ENCODE data around the gene CPEB1. TPM values are rescaled to one million over a fixed set of nuclear protein-coding genes. Genes with fewer than 3 reads are reported as not detected.

The CPEB1 gene
- total RNA-seq, 1 donor from 2014 or later: 10.6 TPM

DNA sequence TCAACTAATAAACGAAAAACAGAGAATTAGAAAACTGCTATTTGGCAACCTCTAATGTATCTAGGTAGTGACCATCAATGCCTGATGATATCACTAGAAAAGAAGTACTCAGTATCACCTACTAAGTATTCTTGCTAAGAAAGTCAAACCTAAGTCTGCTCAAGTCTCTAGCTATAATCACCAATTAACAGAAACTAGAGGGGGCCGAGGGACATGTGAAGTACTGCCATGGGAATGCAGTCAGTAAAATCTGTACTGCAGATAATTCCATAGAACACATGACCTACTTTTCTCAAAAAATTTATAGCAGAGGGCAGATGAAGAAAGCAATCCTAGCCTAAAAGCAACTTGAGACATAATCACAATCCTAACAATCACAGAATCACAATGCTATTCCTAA, 51.4 kb downstream of the CPEB1 start:
- DNase-seq (ENCODE audit: extremely low spot score in 2 of 2): no peak
- intact Hi-C loops (cut with DNase I): no loop called here
- Histone ChIP-seq H3K27ac (no peak overlapping the region), H3K4me1 (no peaks in the 10 kb centered on the region), H3K9me3 (no peaks in the 10 kb centered on the region), H3K36me3 (no peaks in the 10 kb centered on the region), H3K27me3 (no peaks in the 10 kb centered on the region), H3K4me3 (no peak overlapping the region)
- TF ChIP-seq POLR2A (IDR thresholded peaks at IDR 0.05): no peak
- no peak for TF ChIP-seq POLR2AphosphoS5 (IDR thresholded peaks at IDR 0.05; ENCODE audit: insufficient read depth in 1 of 2, low read depth in 1 of 2)
- TF ChIP-seq, protein P1, sequence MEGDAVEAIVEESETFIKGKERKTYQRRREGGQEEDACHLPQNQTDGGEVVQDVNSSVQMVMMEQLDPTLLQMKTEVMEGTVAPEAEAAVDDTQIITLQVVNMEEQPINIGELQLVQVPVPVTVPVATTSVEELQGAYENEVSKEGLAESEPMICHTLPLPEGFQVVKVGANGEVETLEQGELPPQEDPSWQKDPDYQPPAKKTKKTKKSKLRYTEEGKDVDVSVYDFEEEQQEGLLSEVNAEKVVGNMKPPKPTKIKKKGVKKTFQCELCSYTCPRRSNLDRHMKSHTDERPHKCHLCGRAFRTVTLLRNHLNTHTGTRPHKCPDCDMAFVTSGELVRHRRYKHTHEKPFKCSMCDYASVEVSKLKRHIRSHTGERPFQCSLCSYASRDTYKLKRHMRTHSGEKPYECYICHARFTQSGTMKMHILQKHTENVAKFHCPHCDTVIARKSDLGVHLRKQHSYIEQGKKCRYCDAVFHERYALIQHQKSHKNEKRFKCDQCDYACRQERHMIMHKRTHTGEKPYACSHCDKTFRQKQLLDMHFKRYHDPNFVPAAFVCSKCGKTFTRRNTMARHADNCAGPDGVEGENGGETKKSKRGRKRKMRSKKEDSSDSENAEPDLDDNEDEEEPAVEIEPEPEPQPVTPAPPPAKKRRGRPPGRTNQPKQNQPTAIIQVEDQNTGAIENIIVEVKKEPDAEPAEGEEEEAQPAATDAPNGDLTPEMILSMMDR (IDR thresholded peaks at IDR 0.05): no peak

DNA sequence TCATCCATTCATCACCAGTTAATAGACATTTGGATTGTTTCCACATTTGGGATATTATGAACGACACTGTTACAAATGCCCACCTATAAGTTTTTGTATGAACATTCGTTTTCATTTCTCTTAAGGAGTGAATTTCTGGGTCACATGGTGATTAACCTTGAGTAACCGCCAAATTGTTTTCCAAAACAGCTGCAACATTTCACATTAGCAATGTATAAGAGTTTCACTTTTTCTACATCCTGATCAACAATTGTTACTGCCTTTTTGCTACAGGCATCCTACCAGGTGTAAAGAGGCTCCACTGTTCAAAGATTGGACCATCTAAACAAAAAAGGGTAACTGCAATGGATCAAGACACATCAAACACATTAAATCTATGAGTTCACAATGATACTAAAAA, 52.0 kb downstream of the CPEB1 start:
- Histone ChIP-seq H3K4me1 (no peaks in the 10 kb centered on the region), H3K36me3 (no peaks in the 10 kb centered on the region), H3K9me3 (no peaks in the 10 kb centered on the region), H3K27me3 (no peaks in the 10 kb centered on the region), H3K4me3 (no peak overlapping the region), H3K27ac (no peak overlapping the region)
- TF ChIP-seq, protein P1 (IDR thresholded peaks at IDR 0.05): no peak
- TF ChIP-seq POLR2AphosphoS5 (IDR thresholded peaks at IDR 0.05; ENCODE audit: insufficient read depth in 1 of 2, low read depth in 1 of 2) (no peak), POLR2A (IDR thresholded peaks at IDR 0.05) (no peak)
- intact Hi-C loops (cut with DNase I): no loop called here
- no peak for DNase-seq (ENCODE audit: extremely low spot score in 2 of 2)

DNA sequence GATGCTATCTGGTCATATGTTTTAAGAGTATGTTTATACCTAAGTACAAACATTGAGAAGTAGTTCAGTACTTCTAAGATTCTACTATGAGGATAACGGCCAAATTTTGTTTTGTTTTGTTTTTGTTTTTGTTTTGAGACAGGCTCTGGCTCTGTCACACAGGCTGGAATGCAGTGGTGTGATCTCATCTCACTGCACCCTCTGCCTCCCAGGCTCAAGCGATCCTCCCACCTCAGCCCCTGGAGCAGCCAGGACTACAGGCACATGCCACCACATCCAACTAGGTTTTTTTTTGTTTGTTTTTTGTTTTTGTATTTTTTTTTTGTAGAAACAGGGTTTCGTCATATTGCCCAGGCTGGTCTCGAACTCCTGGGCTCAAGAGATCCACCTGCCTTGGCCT, 59.4 kb downstream of the CPEB1 start:
- no peak for DNase-seq (ENCODE audit: extremely low spot score in 2 of 2)
- TF ChIP-seq POLR2A (IDR thresholded peaks at IDR 0.05) (no peak), POLR2AphosphoS5 (IDR thresholded peaks at IDR 0.05; ENCODE audit: insufficient read depth in 1 of 2, low read depth in 1 of 2) (no peak)
- TF ChIP-seq, protein P1 (IDR thresholded peaks at IDR 0.05): no peak
- intact Hi-C loops (cut with DNase I): no loop called here

DNA sequence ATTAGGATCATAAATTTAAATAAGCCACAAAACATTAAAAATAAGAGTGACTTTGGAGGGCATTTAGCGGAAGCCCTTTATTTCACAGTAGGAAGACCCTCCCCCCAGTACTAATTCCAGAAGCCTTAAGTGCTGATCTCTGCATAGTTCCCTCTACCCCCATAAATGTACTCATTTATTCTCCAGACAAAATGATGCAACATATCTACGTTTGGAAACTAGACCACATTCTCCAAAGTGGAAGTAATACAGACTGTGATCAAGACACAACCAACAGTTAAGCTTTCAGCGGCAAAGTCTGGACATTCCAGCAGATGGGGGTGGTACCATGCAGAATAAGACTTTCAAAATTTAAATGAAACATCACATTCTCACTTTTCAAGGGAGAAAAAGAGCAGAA, 62.1 kb downstream of the CPEB1 start:
- H3K4me3 ChIP-seq: no peak overlapping the region
- intact Hi-C loops (cut with DNase I): no loop called here
- H3K27ac ChIP-seq: no peak overlapping the region
- TF ChIP-seq, protein P1 (IDR thresholded peaks at IDR 0.05): no peak
- TF ChIP-seq POLR2AphosphoS5 (IDR thresholded peaks at IDR 0.05; ENCODE audit: insufficient read depth in 1 of 2, low read depth in 1 of 2) (no peak), POLR2A (IDR thresholded peaks at IDR 0.05) (no peak)
- H3K4me1 ChIP-seq: no peaks in the 10 kb centered on the region
- no peaks in the 10 kb centered on the region for H3K36me3 ChIP-seq
- no peak for DNase-seq (ENCODE audit: extremely low spot score in 2 of 2)
- no peaks in the 10 kb centered on the region for H3K9me3 ChIP-seq
- no peaks in the 10 kb centered on the region for H3K27me3 ChIP-seq

More for the DNA sequence above, 59.4 kb downstream of the CPEB1 start:
- Histone ChIP-seq H3K4me1 (no peaks in the 10 kb centered on the region), H3K4me3 (no peak overlapping the region), H3K9me3 (no peaks in the 10 kb centered on the region), H3K27ac (no peak overlapping the region), H3K36me3 (no peaks in the 10 kb centered on the region), H3K27me3 (no peaks in the 10 kb centered on the region)

DNA sequence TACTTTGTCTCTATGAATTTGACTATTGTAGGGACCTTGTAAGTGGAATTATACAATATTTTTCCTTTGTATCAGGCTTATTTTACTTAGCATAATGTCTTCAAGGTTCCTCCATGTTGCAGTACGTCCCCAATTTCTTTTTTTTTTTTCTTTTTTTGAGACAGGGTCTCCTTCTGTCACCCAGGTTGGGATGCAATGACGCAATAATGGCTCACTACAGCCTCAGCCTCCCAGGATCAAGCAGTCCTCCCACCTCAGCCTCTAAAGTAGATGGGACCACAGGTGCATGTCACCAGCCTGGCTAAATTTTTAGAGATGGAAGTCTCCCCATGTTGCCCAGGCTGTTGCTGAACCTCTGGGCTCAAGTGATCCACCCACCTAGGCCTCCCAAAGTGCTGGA, 66.5 kb downstream of the CPEB1 start:
- Histone ChIP-seq H3K9me3 (no peaks in the 10 kb centered on the region), H3K27ac (no peak overlapping the region), H3K36me3 (no peaks in the 10 kb centered on the region), H3K27me3 (no peaks in the 10 kb centered on the region), H3K4me3 (no peak overlapping the region), H3K4me1 (no peaks in the 10 kb centered on the region)
- TF ChIP-seq, protein P1 (IDR thresholded peaks at IDR 0.05): no peak
- TF ChIP-seq POLR2A (IDR thresholded peaks at IDR 0.05) (no peak), POLR2AphosphoS5 (IDR thresholded peaks at IDR 0.05; ENCODE audit: insufficient read depth in 1 of 2, low read depth in 1 of 2) (no peak)
- DNase-seq (ENCODE audit: extremely low spot score in 2 of 2): no peak
- intact Hi-C loops (cut with DNase I): no loop called here
